ENCODE data around the gene SOAT2. TPM values are rescaled to one million over a fixed set of nuclear protein-coding genes. Genes with fewer than 3 reads are reported as not detected.

The SOAT2 gene
- total RNA-seq, result 0.43 and 0.45 TPM in 2 replicates

DNA sequence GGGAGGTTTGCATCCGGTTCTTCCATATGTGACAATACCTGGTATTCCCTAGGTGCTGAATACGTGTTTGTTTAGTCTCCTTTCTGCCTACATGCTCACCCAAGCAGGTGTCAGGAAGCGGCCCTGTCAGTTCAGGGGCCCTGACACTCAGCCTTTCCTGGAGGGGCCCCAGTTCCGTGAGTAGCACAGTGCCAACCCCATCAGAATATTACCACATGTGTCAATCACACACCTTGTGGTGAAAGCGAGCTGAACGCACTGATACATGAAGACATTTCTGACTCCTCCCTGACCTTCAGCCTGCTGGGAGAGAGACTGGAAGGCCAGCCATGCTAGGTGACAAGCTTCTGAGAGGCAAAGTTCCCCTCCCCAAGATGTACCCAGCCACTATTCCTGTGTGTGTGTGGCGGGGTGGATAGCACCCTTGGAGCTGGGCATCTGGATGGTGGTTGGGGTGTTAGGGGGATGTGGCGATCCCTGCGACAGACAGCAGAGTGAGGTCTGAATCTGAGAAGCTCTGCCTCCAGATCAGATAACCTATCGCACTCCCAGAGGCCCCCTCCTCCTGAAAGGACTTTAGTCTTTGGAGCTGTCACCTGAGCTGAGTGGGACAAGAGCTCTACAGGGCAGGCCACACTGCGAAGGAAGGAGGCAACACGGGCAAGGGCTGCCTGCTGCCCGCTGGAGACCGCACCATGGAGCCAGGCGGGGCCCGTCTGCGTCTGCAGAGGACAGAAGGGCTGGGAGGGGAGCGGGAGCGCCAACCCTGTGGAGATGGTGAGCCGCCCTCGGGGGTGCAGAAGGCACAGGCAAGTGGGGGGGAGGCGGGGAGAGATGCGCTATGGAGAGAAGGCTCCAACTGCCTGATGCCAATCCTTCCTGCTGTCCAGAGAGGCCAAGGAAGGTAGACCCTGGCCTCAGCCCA lies at the start of gene SOAT2:
SOAT2 (plus strand) TSS at position 604 of the 925 bp plus-strand sequence; CDS start at position 696, 92 bp downstream.
- intact Hi-C loops (cut with micrococcal nuclease), result no loop called here

DNA sequence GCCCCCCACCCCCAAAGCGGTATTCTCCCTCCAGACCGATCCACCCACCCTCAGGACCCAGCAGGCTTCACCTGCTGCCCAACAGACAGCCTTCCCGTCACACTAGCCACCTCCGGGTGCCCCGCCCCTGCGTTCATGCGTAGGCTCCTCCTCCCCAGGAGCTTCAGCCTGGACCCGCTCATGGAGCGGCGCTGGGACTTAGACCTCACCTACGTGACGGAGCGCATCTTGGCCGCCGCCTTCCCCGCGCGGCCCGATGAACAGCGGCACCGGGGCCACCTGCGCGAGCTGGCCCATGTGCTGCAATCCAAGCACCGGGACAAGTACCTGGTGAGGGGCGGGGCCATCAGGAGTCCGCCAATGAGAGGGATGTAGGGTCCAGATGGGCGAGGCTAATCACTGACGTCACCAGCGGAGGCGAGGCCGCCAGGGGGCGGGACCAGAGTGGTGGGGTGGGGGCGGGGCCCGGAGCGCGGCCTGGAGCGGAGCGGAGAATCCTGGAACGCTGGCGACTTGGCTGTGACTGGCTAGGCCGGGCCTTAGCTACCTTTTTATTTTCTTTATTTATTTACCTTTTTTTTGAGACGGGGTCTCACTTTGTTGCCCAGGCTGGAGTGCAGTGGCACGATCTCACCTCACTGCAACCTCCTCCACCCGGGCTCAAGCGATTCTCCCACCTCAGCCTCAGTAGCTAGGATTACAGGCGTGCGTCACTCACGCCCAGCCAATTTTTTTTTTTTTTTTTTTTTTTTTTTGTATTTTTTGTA lies 49.0 kb upstream of the SOAT2 start:
- intact Hi-C loops (cut with micrococcal nuclease), result loop anchor here (1.0 to 5.0 kb wide), 2 partner anchors 25 to 47 kb away; partner anchors contain the start of genes EIF4B and SPRYD3

- intact Hi-C loops (cut with micrococcal nuclease), result no loop called here
Observed at GRCh38 chr12:53055471-53056266, 47.6 kb upstream of the SOAT2 start.

- intact Hi-C loops (cut with micrococcal nuclease), result no loop called here
Observed at GRCh38 chr12:53056296-53056695, 47.0 kb upstream of the SOAT2 start.

DNA sequence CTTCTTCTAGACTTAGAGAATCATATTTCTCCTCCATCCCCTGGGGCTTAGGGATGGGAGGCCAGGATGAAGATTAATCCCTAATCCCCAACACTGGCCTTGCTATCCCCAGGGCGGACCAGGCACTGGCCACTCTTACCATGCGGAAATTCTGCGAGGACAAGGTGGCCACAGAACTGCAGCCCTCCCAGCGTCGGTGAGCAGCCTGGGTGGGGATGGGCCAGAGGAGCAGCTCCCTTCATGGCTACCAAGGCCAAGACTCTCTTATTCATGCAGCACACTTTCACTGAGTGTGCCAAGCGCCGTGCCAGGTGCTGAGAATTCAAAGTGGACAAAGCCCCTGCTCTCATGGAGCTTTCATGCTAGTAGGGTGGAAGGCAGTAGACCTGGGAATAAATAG lies 46.4 kb upstream of the SOAT2 start:
- intact Hi-C loops (cut with micrococcal nuclease), result no loop called here

DNA sequence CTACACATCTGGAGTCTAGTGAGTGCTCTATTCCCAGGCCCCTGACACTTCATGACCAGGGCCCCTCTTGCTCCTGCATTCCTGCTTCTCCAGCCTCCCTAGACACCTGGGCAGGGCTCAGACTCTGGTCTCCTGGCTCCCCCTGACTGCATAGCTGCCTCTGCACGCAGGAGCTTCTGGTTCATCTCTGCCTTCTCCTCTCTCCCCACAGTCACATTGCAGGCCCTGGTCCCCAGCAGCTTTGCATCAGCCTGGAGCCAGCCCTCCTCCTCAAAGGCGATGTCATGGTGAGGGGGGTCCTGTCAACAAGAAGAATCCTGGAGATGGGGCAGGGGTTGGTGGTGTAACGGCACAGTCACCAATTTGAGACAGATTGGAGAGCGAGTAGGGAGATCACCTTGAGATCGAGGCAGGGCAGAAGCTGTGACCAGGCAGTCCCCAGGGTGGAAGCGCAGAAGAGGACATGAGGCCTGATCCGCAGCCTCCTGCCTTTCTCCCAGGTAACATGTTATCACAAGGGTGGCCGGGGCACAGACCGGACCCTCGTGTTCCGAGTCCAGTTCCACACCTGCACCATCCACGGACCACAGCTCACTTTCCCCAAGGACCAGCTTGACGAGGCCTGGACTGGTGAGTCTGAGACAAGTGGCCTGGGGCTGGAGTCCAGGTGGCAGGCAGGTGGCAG lies 45.3 kb upstream of the SOAT2 start:
- intact Hi-C loops (cut with micrococcal nuclease), result no loop called here

DNA sequence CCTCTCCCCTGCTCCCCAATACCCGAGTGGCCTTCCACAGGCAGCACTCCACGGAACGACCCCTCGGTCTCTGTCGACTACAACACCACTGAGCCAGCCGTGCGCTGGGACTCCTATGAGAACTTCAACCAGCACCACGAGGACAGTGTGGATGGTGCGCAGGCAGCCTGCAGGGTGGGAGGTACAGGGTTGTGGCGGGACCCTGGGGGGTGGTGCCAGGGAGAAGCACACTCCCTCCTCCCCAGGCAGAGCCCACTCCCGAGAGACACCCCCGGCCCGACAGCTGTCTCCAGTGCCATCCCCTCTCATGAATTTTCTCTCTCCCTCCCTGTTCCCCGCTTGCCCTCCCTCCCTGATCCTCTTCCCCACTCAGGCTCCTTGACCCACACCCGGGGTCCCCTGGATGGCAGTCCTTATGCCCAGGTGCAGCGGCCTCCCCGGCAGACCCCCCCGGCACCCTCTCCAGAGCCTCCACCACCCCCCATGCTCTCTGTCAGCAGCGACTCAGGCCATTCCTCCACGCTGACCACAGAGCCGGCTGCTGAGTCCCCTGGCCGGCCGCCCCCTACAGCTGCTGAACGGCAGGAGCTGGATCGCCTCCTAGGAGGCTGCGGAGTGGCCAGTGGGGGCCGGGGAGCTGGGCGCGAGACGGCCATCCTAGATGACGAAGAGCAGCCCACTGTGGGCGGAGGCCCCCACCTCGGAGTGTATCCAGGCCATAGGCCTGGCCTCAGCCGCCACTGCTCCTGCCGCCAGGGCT lies 44.4 kb upstream of the SOAT2 start:
- intact Hi-C loops (cut with micrococcal nuclease), result no loop called here

DNA sequence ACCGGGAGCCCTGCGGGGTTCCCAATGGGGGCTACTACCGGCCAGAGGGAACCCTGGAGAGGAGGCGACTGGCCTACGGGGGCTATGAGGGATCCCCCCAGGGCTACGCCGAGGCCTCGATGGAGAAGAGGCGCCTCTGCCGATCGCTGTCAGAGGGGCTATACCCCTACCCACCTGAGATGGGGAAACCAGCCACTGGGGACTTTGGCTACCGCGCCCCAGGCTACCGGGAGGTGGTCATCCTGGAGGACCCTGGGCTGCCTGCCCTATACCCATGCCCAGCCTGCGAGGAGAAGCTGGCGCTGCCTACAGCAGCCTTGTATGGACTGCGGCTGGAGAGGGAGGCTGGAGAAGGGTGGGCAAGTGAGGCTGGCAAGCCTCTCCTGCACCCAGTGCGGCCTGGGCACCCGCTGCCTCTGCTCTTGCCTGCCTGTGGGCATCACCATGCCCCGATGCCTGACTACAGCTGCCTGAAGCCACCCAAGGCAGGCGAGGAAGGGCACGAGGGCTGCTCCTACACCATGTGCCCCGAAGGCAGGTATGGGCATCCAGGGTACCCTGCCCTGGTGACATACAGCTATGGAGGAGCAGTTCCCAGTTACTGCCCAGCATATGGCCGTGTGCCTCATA lies 43.7 kb upstream of the SOAT2 start:
- intact Hi-C loops (cut with micrococcal nuclease), result no loop called here

DNA sequence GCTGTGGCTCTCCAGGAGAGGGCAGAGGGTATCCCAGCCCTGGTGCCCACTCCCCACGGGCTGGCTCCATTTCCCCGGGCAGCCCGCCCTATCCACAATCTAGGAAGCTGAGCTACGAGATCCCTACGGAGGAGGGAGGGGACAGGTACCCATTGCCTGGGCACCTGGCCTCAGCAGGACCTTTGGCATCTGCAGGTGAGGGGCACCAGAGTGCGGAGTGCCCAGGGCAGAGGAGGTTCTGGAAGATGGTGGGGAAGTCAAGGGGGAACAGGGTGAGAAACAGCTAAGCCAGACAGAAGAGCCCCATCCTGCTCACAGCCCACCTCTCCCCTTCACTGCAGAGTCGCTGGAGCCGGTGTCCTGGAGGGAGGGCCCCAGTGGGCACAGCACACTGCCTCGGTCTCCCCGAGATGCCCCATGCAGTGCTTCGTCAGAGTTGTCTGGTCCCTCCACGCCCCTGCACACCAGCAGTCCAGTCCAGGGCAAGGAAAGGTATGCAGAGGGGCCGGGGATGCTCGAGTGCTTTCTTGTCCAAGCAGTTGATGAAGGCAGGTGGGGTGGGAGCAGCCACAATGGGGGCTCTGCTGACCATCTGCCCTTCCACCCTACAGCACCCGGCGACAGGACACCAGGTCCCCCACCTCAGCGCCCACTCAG lies 43.1 kb upstream of the SOAT2 start:
- intact Hi-C loops (cut with micrococcal nuclease), result no loop called here

GRCh38 chr12:53060721-53061276 lies 42.5 kb upstream of the SOAT2 start:
- intact Hi-C loops (cut with micrococcal nuclease), result no loop called here

- intact Hi-C loops (cut with micrococcal nuclease), result no loop called here
Observed at GRCh38 chr12:53061404-53062010, 41.8 kb upstream of the SOAT2 start.

DNA sequence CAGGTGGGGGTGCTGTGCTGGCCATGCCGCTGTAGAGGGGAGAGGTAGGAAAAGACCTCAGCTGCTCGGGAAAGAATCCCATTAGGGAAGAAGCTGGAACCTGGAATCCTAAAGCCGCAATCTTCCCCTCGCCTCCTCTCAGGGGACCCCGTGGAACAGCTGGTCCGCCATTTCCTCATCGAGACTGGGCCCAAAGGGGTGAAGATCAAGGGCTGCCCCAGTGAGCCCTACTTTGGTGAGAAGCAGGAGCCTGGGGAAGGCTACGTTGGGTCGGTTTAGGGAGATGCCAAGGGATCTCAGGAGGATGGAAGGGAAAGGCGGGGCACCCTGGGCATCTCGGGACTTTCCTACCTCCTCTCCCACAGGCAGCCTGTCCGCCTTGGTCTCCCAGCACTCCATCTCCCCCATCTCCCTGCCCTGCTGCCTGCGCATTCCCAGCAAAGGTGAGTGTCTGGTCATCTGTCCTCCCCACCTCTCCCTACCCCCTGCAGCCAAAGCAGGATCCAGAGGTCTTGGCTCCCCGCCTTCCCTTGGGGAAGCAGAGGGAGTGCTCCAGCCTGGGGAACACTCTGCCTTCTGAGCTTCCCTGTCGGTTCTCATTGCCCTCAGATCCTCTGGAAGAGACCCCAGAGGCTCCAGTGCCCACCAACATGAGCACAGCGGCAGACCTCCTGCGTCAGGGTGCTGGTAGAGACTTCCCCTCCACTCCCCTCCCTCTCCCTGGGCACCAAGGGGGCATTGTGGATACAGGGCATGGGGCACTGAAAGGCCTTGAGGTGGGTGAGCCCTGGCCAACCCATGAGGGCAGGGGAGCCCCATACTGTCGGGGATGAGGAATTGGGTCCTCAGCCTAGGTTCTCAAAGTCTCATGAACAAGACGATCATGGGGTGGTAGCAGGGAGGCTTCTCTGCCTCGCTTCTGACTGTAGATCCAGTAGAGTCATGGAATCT lies 41.0 kb upstream of the SOAT2 start:
- intact Hi-C loops (cut with micrococcal nuclease), result no loop called here

DNA sequence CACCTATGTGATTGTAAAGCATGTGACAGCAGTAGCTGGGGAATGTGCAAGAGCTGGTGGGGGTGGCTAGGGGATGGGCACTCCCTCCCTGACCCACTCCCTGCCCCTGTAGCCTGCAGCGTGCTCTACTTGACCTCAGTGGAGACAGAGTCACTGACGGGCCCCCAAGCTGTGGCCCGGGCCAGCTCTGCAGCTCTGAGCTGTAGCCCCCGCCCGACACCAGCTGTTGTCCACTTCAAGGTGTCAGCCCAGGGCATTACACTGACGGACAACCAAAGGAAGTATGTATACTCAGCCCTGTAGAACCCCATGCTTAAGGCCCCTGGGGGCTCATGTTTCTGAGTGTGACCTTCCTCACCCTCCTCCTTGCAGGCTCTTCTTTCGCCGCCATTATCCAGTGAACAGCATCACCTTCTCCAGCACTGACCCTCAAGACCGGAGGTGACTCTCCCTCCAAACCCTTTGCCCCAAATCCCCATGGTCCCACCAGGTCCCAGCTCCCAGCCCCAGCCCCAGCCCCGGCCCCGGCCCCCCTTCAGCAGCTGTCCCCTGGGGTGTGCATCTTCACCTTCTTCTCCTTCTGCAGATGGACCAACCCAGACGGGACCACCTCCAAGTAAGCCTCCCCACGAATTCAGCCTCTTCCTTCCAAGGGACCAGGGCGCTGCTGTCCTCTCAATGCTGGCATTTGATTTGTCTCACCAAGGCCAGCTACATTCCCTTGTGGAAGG lies 40.1 kb upstream of the SOAT2 start:
- intact Hi-C loops (cut with micrococcal nuclease), result no loop called here

DNA sequence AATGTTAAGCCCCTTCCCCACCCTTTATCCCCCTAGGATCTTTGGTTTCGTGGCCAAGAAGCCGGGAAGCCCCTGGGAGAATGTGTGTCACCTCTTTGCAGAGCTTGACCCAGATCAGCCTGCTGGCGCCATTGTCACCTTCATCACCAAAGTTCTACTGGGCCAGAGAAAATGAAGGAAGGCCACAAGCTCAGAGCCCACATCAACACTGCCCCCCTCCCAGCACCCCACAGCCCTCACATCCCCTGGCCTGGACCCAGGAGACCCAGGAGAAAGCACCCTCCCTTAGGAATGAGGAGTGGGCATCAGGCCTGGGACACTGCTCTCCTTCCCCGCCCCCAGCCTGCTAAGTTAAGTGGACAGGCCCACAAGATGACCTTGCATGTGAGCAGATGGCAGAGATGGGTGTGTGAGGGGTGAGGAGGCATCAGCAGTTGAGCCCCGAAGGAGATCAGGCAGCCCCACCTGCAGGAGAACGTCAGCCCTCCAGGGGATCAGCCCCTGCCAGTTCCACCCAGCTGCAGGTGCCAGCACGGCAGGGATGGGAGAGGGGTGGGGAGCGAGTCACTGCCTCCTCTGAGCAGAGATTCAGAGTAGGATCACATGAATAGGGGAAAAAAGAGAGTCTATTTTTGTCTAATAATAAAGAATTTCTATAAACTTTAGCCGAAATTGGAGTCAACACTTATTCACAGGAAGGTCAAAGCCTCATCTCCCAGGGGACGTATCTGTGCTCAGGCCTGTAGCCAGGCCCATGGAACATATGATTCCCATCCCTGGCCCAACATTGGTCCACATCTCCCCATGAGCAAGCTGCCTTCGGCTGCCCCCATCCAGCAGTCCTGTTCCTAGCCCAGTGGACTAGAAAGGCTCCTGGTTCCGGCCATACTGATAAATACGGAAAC lies 39.3 kb upstream of the SOAT2 start:
- intact Hi-C loops (cut with micrococcal nuclease), result no loop called here

GRCh38 chr12:53064613-53065436 lies 38.5 kb upstream of the SOAT2 start:
- intact Hi-C loops (cut with micrococcal nuclease), result no loop called here

Measured in T-helper 2 cell treated with Interferon-gamma antibody and Interleukin-4, amounts not matched to agents 100 ng/mL and 5 ng/mL, for 36 hours (primary cell).